PC-9 (cell line): ENCODE results near the gene FOLR2. TPM values are rescaled to one million over a fixed set of nuclear protein-coding genes. Genes with fewer than 3 reads are reported as not detected.
"Not testable (repeated sequence)": the region's sequence is repeated elsewhere in the genome, so short reads cannot be mapped to it uniquely, and the experiment has no call there.

Experiments
- BruUV-seq: library from RNA; stranded (reverse); fragments of 400-500 nt; replicated peaks from 2 replicates; lab custom pipeline; 2021; lab: Mats Ljungman, UMichigan
- CTCF ChIA-PET: fragments of 300-600 bp; sonication (Branson Sonifier 250); formaldehyde crosslinking; loops from one replicate; lab custom pipeline; 2022; ENCODE audit warnings: antibody characterized with exemption; lab: Charles Lee
- POLR2A ChIA-PET: fragments of 300-600 bp; sonication (Branson Sonifier 250); formaldehyde crosslinking; loops from one replicate; lab custom pipeline; 2022; ENCODE audit warnings: antibody characterized with exemption; ENCODE audit not compliant: unreplicated experiment; lab: Charles Lee
- DNase-seq, 2 experiments: peaks; one replicate each; pipeline versions ENCODE4 v3.0.0 to v3.0.0-alpha.2; 2015 to 2022; ENCODE audit warnings: mixed read lengths in 1 of 2
- H2AFZ ChIP-seq: fragments of 200-600 bp; sonication (generic); 2 replicates; pipeline ENCODE4 v1.8.1; 2017; ENCODE audit warnings: antibody characterized with exemption
- H3F3A ChIP-seq: fragments of 200-600 bp; sonication (generic); 2 replicates; pipeline ENCODE4 v1.8.1; 2017; ENCODE audit warnings: antibody characterized with exemption, mild to moderate bottlenecking, low read depth; ENCODE audit not compliant: insufficient read depth
- H3K27ac ChIP-seq: fragments of 200-600 bp; sonication (generic); 2 replicates; pipeline ENCODE4 v1.6.1; 2016; ENCODE audit warnings: mixed run types
- H3K27me3 ChIP-seq: fragments of 200-600 bp; sonication (generic); 2 replicates; pipeline ENCODE4 v1.6.1; 2016; ENCODE audit warnings: low read depth, mixed run types; ENCODE audit not compliant: insufficient read depth
- H3K36me3 ChIP-seq: fragments of 200-600 bp; sonication (generic); 2 replicates; pipeline ENCODE4 v1.6.1; 2016; ENCODE audit warnings: low read depth, mixed run types
- H3K4me1 ChIP-seq: fragments of 200-600 bp; sonication (generic); replicated peaks from 2 replicates; pipeline ENCODE4 v1.6.1; 2016; ENCODE audit warnings: mixed run types; ENCODE audit not compliant: insufficient read depth
- H3K4me2 ChIP-seq: fragments of 200-600 bp; sonication (generic); 2 replicates; pipeline ENCODE4 v1.6.1; 2017; ENCODE audit warnings: mixed run types
- H3K4me3 ChIP-seq: fragments of 200-600 bp; sonication (generic); 2 replicates; pipeline ENCODE4 v1.6.1; 2016; ENCODE audit warnings: mixed run types
- H3K79me2 ChIP-seq: fragments of 200-600 bp; sonication (generic); 2 replicates; pipeline ENCODE4 v1.6.1; 2017; ENCODE audit warnings: low read depth, mixed run types
- H3K9me2 ChIP-seq: fragments of 200-600 bp; sonication (generic); 2 replicates; pipeline ENCODE4 v1.8.1; 2017; ENCODE audit warnings: mild to moderate bottlenecking; ENCODE audit not compliant: insufficient read depth
- H3K9me3 ChIP-seq: fragments of 200-600 bp; sonication (generic); 2 replicates; pipeline ENCODE4 v1.8.1; 2016; ENCODE audit warnings: low read depth; ENCODE audit not compliant: insufficient read depth
- H4K20me1 ChIP-seq: fragments of 200-600 bp; sonication (generic); 2 replicates; pipeline ENCODE4 v1.8.1; 2017; ENCODE audit not compliant: insufficient read depth
- EZH2 ChIP-seq: fragments of 200-600 bp; sonication (generic); IDR thresholded peaks from 2 replicates; pipeline ENCODE4 v1.8.0; 2017; ENCODE audit warnings: antibody characterized with exemption, low read depth
- intact Hi-C: fragments of 100-400 bp; cut with micrococcal nuclease; formaldehyde crosslinking; loops from one replicate; pipeline ENCODE4 v1.10.0; 2022; ENCODE audit not compliant: unreplicated experiment
- total RNA-seq: library from RNA; stranded (reverse); gene quantifications from 2 replicates; pipeline ENCODE4 v1.2.3, GENCODE V29; 2021
- TF ChIP-seq, protein P1 (sequence below): fragments of 200-600 bp; sonication (generic); conservative IDR thresholded peaks from 2 replicates; pipeline ENCODE4 v1.6.1; 2017; ENCODE audit warnings: mixed run types, antibody characterized with exemption, mild to moderate bottlenecking, moderate library complexity

Gene FOLR2
- total RNA-seq, 1 experiment from 2014 or later, result not detected

DNA sequence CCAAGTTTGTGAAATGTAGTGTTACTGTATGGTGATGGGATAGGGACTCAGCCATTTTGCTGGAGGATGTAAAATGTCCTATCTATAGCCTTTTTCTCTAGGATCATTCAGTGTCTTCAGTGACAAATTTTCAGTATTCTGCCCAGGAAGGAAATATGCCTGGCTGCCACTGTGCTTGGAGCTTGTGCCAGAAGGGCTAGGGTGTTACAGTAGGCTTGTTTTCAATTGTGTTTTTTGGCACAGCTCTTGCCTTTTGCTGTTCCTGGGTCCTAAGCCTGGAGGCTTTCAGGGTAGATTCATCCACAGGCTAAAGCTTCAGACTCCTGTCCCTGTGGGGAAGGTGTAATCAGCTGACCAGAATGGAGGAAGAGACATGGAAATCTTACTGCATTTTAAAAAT is 49.4 kb downstream of the FOLR2 start:
- Histone ChIP-seq H2AFZ (no peak overlapping the region), H3K4me2 (no peak overlapping the region), H3K27me3 (no peaks in the 10 kb centered on the region), H3K4me1 (0 out of 2 replicates have a peak, but pooled peaks cover 4% of the 10 kb centered on the region), H3K36me3 (no peaks in the 10 kb centered on the region), H3F3A (no peaks in the 10 kb centered on the region), H3K27ac (no peak overlapping the region), H3K9me2 (no peaks in the 10 kb centered on the region; the same call in 1 of the 2 replicates), H3K4me3 (no peak overlapping the region), H3K79me2 (no peaks in the 10 kb centered on the region), H4K20me1 (no peaks in the 10 kb centered on the region), H3K9me3 (no peaks in the 10 kb centered on the region)
- no peak for TF ChIP-seq EZH2
- TF ChIP-seq, protein P1, sequence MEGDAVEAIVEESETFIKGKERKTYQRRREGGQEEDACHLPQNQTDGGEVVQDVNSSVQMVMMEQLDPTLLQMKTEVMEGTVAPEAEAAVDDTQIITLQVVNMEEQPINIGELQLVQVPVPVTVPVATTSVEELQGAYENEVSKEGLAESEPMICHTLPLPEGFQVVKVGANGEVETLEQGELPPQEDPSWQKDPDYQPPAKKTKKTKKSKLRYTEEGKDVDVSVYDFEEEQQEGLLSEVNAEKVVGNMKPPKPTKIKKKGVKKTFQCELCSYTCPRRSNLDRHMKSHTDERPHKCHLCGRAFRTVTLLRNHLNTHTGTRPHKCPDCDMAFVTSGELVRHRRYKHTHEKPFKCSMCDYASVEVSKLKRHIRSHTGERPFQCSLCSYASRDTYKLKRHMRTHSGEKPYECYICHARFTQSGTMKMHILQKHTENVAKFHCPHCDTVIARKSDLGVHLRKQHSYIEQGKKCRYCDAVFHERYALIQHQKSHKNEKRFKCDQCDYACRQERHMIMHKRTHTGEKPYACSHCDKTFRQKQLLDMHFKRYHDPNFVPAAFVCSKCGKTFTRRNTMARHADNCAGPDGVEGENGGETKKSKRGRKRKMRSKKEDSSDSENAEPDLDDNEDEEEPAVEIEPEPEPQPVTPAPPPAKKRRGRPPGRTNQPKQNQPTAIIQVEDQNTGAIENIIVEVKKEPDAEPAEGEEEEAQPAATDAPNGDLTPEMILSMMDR, result no peak
- intact Hi-C loops, result no loop called here
- CTCF ChIA-PET, result no interaction called here
- DNase-seq, result no peak
- no TSS peak for BruUV-seq
- POLR2A ChIA-PET, result no interaction called here

DNA sequence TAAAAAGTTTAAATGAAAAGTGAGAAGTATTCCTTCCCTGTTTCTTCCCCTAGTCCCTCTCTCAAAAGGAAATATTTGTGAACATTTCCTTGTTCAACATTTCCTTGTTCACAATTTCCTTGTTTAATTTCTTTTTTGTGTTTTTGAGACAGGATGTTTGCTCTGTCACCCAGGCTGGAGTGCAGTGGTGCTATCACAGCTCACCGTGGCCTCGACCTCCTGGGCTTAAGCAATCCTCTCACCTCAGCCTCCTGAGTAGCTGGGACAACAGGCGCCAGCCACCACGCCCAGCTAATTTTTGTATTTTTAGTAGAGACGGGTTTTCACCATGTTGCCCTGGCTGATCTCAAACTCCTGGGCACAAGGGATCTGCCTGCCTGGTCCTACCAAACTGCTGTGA is 50.4 kb downstream of the FOLR2 start:
- intact Hi-C loops, H3K4me1 ChIP-seq, H3K36me3 ChIP-seq, H3K4me3 ChIP-seq, H3K27me3 ChIP-seq, H3F3A ChIP-seq, CTCF ChIA-PET, BruUV-seq, DNase-seq, H4K20me1 ChIP-seq, H2AFZ ChIP-seq, H3K4me2 ChIP-seq, H3K27ac ChIP-seq, H3K9me2 ChIP-seq, H3K79me2 ChIP-seq, H3K9me3 ChIP-seq: not testable (repeated sequence)
- POLR2A ChIA-PET, result interaction anchor here (0.6 kb wide), 3 partner anchors 12 to 634 kb away, joined by 3 to 6 read pairs (median 4); no protein-coding TSS in a partner anchor

DNA sequence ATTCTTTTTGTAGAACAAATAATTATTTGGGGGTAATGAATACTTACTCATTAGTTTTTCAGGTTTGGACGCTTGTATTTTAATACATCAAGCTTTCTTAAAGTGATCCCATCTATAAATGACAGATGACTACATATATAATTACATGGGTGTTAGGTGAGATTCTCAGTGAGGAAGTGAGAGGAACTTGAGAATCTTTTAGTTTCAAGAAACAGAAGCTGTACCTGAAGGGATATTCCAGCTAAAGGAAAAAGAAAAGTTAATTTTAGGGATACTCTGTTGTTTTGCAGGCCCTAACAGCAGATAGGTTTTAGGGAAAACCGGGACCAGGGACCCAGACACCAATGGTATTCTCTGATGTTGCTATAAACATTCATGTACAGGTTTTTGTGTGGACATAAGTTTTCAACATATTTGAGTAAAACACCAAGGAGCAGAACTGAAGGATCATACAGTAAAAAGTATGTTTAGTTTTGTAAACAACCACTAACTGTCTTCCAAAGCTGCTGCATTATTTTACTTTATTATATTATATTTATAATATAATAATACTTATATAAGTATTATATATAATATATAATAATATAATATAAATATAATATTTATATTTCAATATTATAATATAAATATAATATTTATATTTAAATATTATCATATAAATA is 51.5 kb downstream of the FOLR2 start:
- no peak overlapping the region for H3K27ac ChIP-seq
- intact Hi-C loops, result no loop called here
- no peaks in the 10 kb centered on the region for H3K27me3 ChIP-seq
- H2AFZ ChIP-seq, result no peak overlapping the region
- ChIA-PET CTCF (interaction anchor here (0.6 kb wide), 1 partner anchor 163 kb away, joined by 3 read pairs; no protein-coding TSS in a partner anchor), POLR2A (no interaction called here)
- no peaks in the 10 kb centered on the region; the same call in 1 of the 2 replicates for H3K9me2 ChIP-seq
- no TSS peak for BruUV-seq
- H4K20me1 ChIP-seq, result no peaks in the 10 kb centered on the region
- no peaks in the 10 kb centered on the region for H3K79me2 ChIP-seq
- no peaks in the 10 kb centered on the region; the same call in 1 of the 2 replicates for H3K9me3 ChIP-seq
- H3K4me3 ChIP-seq, result no peak overlapping the region
- H3K4me2 ChIP-seq, result no peak overlapping the region
- DNase-seq, result no peak
- H3K4me1 ChIP-seq, result 0 out of 2 replicates have a peak, but pooled peaks cover 4% of the 10 kb centered on the region
- no peaks in the 10 kb centered on the region for H3K36me3 ChIP-seq
- no peaks in the 10 kb centered on the region; the same call in 1 of the 2 replicates for H3F3A ChIP-seq
- TF ChIP-seq, protein P1, result no peak
- no peak for TF ChIP-seq EZH2

Other genes starting within 250 kb of the FOLR2 start
- 16.9 and 17.9 TPM in 2 replicates for gene IL18BP, start 217.9 kb upstream of the FOLR2 start, total RNA-seq
- gene NUMA1, start 136.3 kb upstream of the FOLR2 start, total RNA-seq, result 221 and 267 TPM in 2 replicates
- 17.5 and 19.6 TPM in 2 replicates for gene LRRC51, start 135.9 kb upstream of the FOLR2 start, total RNA-seq
- gene LAMTOR1, start 113.5 kb upstream of the FOLR2 start, total RNA-seq, result 94.6 and 107 TPM in 2 replicates
- gene TOMT, start 110.9 kb upstream of the FOLR2 start, total RNA-seq, result not detected in 2 replicates
- gene ANAPC15, start 104.1 kb upstream of the FOLR2 start, total RNA-seq, result 77.2 and 97.8 TPM in 2 replicates
- gene FOLR3, start 81.1 kb upstream of the FOLR2 start, total RNA-seq, result not detected in 2 replicates
- gene FOLR1, start 24.7 kb upstream of the FOLR2 start, total RNA-seq, result 4.7 and 5.0 TPM in 2 replicates
- gene INPPL1, start 8.0 kb downstream of the FOLR2 start, total RNA-seq, result 195 and 199 TPM in 2 replicates
- gene PHOX2A, start 27.4 kb downstream of the FOLR2 start, total RNA-seq, result not detected in 2 replicates
- 34.1 and 37.8 TPM in 2 replicates for gene CLPB, start 217.7 kb downstream of the FOLR2 start, total RNA-seq